ENCODE measurements around the gene CARMIL1.

The CARMIL1 gene

DNA sequence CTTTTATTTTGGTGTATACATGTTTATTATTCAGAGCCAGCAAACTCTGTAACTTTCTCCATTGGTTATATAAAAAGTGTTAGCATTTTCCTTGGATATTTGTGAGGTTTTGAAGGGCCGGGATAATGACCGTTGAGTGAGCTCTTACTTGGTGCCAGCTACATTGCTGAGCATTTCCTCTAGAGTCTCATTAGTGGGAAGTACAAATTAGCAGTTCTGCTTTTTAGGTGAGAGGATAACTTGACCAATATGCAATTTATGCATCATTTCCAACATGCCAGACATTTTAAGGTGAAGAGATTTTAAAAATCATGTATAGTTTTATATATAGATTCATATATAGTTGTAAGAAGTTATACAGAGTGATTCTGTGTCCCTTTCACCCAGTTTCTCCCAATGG, 84.3 kb downstream of the CARMIL1 start:
- TF ChIP-seq, protein P1, sequence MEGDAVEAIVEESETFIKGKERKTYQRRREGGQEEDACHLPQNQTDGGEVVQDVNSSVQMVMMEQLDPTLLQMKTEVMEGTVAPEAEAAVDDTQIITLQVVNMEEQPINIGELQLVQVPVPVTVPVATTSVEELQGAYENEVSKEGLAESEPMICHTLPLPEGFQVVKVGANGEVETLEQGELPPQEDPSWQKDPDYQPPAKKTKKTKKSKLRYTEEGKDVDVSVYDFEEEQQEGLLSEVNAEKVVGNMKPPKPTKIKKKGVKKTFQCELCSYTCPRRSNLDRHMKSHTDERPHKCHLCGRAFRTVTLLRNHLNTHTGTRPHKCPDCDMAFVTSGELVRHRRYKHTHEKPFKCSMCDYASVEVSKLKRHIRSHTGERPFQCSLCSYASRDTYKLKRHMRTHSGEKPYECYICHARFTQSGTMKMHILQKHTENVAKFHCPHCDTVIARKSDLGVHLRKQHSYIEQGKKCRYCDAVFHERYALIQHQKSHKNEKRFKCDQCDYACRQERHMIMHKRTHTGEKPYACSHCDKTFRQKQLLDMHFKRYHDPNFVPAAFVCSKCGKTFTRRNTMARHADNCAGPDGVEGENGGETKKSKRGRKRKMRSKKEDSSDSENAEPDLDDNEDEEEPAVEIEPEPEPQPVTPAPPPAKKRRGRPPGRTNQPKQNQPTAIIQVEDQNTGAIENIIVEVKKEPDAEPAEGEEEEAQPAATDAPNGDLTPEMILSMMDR (IDR thresholded peaks at IDR 0.05; ENCODE audit: low read depth, low read length) = no peak
- in situ Hi-C loops (cut with HindIII; ENCODE audit: low sequenced_read_pairs) = no loop called here
- no peak for DNase-seq (ENCODE audit: low read depth, low spot score)
- no peak overlapping the region for H3K4me3 ChIP-seq (ENCODE audit: low read depth, low read length)

DNA sequence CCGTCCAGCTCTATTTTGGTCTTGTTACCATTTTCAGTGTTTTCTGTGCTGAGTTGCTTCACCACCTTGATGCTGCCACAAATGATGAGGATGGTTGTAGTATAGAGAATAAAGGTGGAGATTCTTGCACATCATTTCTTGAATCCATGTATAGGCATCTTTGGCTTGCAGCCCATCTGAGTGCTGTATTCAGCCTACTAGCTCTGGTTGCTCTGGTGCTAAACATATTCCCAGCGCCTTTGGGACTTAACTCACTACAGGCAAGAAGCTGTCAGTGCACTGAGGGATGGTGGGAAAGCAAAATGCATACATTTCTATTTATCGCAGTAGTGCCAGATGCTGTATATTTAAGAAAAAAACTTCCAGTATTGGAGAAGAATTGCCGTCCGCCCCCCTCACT, 86.0 kb downstream of the CARMIL1 start:
- no peak overlapping the region for H3K4me3 ChIP-seq (ENCODE audit: low read depth, low read length)
- no peak for DNase-seq (ENCODE audit: low read depth, low spot score)
- in situ Hi-C loops (cut with HindIII; ENCODE audit: low sequenced_read_pairs) = no loop called here
- TF ChIP-seq, protein P1 (IDR thresholded peaks at IDR 0.05; ENCODE audit: low read depth, low read length) = no peak

DNA sequence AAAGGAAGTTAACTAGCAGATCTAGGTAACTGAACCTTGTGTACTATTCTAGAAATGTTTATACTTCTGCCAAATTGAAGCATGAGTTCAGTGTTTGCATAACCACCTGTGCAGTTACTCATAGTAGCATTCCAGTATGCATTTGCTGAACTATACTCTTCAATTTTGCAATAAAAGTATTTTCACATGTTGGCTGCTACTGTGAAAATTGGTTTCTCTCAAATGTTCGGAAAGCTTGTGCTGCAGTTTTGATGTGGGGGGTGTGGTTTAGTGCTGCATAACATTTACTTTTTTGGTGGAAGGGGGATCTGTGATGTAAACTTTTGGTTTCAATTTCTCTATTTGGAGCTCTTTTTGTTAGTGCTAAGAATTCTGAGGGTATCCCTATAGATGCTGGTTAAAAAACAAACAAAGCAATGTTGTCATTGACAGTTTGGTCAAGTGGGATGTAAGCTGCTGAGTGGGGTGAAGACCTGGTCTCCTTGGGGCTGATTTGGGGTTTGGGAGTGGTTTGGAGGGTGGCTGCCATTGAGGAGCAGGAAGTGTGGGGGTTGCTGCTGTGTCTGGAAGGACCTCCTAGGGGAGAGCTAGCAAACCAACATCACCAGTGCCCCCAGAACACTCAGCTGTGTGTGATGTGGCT, 87.8 kb downstream of the CARMIL1 start:
- H3K4me3 ChIP-seq (ENCODE audit: low read depth, low read length) = no peak overlapping the region
- in situ Hi-C loops (cut with HindIII; ENCODE audit: low sequenced_read_pairs) = no loop called here
- TF ChIP-seq, protein P1 (IDR thresholded peaks at IDR 0.05; ENCODE audit: low read depth, low read length) = no peak
- no peak for DNase-seq (ENCODE audit: low read depth, low spot score)

DNA sequence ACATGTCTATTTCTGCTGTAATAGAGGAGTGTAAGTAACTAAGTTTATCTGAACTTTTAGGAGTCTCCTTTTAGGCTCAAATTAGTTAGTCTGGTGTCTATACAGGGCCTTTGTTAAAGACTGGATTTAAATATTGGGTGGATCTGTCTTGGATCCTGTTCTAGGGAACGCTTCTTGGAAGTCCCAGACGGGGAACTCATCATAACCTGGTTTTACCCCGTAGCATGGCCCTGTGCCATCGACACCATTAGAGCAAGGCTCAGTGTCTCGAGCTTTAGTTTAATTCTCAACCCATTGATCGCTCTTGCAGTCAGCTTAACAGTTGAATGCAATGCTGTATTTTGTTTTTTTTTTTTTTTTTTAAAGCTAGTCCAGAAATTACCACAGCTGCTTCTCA, 89.9 kb downstream of the CARMIL1 start:
- DNase-seq (ENCODE audit: low read depth, low spot score) = no peak
- TF ChIP-seq, protein P1 (IDR thresholded peaks at IDR 0.05; ENCODE audit: low read depth, low read length) = no peak
- no peak overlapping the region for H3K4me3 ChIP-seq (ENCODE audit: low read depth, low read length)
- in situ Hi-C loops (cut with HindIII; ENCODE audit: low sequenced_read_pairs) = no loop called here

DNA sequence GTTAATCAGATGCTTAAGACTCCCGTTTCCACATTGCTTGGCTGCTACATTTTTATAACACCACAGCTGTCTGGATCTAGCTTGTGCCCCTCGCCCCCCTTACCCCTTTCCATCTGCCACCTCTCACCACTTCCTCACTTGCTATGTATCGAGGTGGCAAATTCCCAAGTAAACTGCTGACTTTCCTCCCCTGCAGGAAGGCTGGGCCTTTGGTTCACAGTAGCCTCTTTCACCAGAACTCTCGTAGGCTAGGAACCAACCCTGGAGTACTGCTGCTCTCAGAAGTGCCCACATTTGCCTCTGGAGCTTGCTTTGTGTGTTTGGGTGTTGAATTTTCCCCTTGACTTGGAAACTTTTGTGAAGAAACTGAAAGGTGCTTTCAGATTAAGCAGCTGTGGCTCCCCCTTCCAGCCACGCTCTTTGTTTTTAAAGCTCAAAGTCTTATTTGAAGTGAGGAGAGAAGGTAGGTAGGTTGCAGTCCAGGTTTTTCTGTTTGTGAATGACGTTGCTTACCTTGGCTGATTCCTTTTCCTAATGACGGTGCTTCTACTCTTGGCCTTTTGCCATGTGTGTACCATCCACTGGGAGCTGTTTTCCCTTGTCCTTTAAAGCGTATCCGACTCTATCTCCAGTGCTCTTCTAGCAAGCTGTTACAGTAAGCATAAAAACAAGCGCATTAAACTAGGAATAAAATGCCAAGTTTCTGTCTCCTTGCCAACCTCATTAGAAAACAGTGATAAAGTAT, 90.4 kb downstream of the CARMIL1 start:
- H3K4me3 ChIP-seq (ENCODE audit: low read depth, low read length) = no peak overlapping the region
- TF ChIP-seq, protein P1 (IDR thresholded peaks at IDR 0.05; ENCODE audit: low read depth, low read length) = no peak
- no peak for DNase-seq (ENCODE audit: low read depth, low spot score)
- in situ Hi-C loops (cut with HindIII; ENCODE audit: low sequenced_read_pairs) = no loop called here

DNA sequence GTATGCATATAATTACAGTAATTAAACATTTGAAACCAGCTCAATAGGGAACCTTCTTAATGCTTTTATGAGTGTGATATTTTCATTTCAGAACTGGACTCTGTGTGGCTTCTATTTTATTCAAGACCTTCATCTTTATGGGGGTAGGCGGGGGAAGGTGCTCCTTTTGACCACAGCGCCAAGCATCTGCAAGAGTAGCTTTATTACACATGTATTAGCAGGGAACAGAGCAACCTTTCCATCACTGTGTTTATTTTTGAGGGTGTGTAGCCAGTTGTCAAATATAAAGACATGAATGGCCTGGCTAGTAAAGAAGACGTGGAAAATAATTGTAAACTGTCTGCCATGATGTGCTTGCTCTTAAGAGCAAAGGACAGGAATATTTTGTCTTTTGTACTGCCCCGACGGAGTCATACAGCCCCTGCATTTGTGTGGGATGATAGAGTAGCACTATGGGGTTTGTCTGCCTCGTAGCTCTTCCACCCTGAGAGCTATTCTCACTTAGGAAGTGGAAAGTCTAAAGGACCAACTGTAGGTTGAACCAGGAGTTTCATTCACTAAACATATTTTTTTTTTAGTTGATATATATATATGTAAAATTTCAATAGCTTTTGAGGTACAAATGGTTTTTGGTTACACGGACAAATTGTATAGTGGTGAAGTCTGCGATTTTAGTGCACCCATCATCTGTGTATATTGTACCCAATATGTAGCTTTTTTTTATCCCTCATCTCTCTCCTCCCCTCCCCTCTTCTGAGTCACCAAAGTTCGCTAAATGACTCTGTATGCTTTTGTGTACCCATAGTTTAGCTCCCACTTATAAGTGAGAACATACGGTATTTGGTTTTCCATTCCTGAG, 91.2 kb downstream of the CARMIL1 start:
- no peak overlapping the region for H3K4me3 ChIP-seq (ENCODE audit: low read depth, low read length)
- in situ Hi-C loops (cut with HindIII; ENCODE audit: low sequenced_read_pairs) = no loop called here
- no peak for DNase-seq (ENCODE audit: low read depth, low spot score)

More for the DNA sequence above, 91.2 kb downstream of the CARMIL1 start:
- TF ChIP-seq, protein P1 (IDR thresholded peaks at IDR 0.05; ENCODE audit: low read depth, low read length) = no peak

Measured in astrocyte of the spinal cord (primary cell).